NCI-H69 (cell line): ENCODE measurements around the gene DDIT4L.
"Not testable (repeated sequence)": the region's sequence is repeated elsewhere in the genome, so short reads cannot be mapped to it uniquely, and the experiment has no call there.

Experiments
- DNase-seq: peaks from one replicate; lab custom pipeline; 2025; lab: John Stamatoyannopoulos, UW

The DDIT4L gene, protein sequence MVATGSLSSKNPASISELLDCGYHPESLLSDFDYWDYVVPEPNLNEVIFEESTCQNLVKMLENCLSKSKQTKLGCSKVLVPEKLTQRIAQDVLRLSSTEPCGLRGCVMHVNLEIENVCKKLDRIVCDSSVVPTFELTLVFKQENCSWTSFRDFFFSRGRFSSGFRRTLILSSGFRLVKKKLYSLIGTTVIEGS

GRCh38 chr4:100189820-100190642, at the start of gene DDIT4L:
Gene DDIT4L (minus strand): TSS chr4:100190468. CDS start chr4:100189983, 485 bp downstream.
- no peak for DNase-seq

- no peak for DNase-seq
Measured at GRCh38 chr4:100240008-100240407, 49.7 kb upstream of the DDIT4L start.

DNA sequence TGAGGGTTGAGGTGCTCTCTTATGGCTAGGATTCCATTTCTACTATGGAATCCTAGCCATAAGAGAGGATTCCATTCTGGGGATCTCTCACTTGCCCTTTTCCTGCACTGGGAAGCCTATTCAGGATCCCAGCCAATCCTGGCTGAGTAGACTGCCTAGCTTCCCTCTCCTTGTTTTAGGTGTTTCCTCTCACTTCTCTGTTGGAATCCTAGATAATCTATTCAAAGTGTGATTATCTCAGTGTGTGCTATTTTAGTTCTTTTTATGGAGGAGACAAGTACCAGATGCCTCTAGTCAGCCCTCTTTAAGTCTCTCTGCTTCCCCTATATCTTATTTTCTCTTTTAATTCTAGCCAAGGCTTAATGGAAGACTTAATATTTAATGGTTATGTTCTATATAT, 34.5 kb upstream of the DDIT4L start:
- no peak for DNase-seq

DNA sequence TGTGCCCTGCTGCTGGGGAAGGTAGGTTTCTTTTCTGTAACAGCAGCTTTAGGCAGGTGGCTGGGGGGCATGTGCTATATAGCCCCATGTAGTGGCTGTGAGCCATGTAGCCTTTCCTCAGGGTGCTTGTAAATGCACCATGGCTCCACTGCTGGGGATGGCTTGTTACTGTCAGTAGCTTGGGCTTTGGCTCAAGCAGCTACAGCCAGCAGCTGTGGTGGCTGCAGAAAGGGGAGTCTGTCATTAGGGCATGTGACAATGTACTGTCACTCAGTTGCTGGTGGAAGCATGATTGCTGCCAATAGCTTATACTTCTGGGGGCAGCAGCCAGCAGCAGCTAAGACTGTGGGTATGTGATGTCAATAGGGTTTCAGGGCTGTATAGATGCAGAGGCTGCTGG, 33.9 kb upstream of the DDIT4L start:
- no peak for DNase-seq

DNA sequence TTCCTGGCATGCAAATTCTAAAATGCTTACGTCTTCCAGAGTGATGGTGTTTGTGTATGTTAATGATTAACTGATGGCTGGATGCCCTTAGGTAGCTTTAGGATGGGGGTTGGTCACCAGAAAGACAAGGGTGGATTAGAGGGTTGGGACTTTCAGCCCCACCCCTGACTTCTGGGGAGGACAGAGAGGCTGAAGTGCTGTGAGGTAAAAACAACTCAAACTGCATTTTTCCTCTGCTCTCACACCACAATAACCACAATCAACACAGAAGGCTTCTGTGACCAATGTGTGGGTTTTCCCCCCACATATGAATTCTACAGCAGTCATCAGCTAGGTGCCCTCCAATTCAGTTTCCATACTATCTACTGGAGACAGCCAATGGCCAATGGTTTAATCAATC, 18.7 kb upstream of the DDIT4L start:
- no peak for DNase-seq

GRCh38 chr4:100208459-100208858, 18.2 kb upstream of the DDIT4L start:
- no peak for DNase-seq

- DNase-seq: no peak
Measured at GRCh38 chr4:100206850-100207249, 16.6 kb upstream of the DDIT4L start.

DNA sequence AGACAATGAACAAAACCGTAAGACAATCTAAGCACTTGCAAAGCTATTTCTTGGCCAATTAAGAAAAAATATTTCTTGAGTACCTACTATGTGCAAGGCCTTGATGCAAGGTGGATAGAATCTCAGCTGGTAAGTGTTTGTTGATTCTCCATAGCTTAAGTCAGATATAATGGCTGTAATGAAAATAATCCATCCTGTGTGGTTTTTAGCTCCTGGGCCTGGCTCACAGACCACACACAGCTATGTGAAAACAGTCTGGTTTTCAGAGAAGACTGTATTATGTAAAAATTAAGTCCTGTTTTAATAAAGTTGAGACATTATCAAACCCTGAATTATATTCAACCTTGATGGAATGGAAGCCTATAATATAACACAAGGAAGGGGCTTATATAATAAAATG, 7.8 kb upstream of the DDIT4L start:
- DNase-seq: no peak

DNA sequence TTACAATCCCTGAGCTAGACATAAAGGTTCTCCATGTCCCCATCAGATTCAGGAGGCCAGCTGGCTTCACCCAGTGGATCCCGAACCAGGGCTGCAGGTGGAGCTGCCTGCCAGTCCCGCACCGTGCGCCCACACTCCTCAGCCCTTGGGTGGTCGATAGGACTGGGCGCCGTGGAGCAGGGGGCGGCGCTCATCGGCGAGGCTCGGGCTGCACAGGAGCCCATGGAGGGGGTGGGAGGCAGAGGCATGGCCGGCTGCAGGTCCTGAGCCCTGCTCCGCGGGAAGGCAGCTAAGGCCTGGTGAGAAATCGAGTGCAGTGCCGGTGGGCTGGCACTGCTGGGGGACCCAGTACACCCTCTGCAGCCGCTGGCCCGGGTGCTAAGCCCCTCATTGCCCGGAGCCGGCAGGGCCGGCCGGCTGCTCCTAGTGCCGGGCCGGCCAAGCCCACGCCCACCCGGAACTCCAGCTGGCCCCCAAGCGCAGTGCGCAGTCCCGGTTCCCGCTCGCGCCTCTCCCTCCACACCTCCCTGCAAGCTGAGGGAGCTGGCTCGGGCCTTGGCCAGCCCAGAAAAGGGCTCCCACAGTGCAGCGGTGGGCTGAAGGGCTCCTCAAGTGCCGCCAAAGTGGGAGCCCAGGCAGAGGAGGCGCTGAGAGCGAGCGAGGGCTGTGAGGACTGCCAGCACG, 6.3 kb upstream of the DDIT4L start:
- not testable (repeated sequence) for DNase-seq

DNA sequence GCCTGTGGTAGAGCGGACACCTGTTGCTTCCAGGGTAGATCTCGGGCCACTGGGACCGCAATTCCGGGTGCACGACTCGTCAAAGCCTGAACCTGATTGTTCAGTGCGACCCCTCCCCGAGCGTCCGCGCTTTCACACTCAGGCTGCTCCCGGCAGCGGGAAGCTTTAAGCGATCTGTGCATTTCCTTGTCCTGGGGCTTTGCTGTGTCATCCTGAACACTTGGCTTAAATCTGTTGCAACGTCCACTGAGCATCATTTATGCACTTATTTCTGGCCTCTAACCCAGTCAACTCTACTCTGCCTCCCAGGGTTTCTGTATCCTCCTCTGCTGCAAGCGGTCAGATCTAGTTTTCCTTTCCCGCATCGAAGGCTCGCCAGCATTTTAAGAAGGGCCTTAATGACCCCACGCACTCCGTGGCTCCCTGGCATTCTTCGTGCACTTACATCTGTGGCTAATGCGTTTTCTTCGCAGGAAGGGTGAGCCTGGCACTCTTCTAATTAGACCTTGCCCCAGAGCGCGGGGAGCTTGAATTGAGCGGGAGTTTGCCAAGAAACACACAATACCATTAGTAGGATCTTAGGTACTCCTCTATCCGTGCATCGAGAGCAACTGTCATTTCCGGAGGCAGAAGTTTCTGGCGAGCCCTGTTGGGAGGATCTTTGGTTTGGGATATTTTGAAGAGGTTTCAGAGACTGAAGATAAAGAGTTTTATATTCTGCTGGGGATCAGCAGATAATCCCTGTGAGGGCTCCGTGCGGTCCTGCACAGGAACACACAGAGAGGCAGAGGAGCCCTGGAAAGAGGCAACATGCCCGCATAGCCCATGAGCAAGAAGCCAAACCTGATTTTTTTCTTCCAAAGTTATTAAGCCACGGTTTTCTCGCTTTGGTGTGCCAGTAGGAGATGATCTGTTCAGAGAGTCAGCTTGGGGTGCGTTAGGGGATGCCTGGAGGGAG, 654 bp upstream of the DDIT4L start:
- DNase-seq: no peak

- DNase-seq: peak; percentile 53
Measured at GRCh38 chr4:100188829-100189228, 1.4 kb downstream of the DDIT4L start.

GRCh38 chr4:100187781-100188180, 2.5 kb downstream of the DDIT4L start:
- no peak for DNase-seq

DNA sequence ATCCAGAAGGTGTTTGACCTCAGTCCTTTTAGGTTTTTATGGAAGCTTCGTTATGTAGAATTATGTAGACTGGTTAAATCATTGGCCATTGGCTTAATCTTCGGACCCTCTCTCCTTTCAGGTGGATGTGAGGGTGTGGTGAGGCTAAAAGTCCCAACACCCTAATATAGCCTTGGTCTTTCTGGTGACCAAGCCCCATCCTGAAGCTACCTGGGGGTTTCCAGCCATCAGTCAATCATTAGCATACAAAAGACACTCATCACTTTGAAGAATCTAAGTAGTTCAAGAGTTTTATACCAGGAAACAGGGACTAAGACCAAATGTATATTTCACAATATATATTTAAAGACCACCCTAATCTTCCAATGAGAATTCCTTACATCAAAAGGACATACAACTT, 5.5 kb downstream of the DDIT4L start:
- no peak for DNase-seq

GRCh38 chr4:100177855-100178254, 12.4 kb downstream of the DDIT4L start:
- peak; percentile 8 for DNase-seq

DNA sequence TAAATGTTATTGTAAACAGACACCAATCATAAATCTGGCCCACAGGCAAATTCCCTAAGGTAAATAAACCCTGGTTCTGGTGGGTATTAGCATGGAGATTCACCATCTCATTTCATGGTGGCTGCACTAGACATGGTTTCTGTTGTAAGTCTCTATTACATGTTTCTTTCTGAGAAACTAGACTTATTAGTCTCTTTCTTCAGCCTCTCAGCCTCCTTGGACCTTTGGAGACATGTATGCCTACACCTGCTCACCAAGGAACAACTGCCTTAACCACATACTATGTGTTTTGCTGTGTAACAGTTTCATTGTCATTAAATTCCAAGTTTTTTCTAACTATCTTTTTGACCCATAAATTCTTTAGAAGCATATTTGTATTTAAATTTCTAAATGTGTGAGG, 13.1 kb downstream of the DDIT4L start:
- DNase-seq: peak; percentile 1

DNA sequence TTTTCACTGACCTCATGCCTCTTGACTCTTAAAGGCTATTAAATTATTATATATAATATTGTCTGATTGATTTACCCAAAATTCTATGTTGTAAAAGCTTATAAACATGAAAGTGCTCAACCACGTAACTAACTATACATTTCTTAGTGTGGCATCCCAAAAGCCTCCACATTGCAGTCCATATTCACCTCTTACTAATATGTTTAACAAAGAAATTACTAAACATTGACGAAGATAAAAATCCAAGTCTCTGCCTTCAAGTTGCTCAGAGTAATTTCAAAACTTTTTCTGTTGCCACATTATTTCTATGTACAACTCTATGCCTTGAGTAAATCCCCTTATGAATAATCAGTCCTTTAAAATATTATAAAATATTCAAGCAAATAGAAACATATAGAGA, 14.4 kb downstream of the DDIT4L start:
- DNase-seq: no peak

DNA sequence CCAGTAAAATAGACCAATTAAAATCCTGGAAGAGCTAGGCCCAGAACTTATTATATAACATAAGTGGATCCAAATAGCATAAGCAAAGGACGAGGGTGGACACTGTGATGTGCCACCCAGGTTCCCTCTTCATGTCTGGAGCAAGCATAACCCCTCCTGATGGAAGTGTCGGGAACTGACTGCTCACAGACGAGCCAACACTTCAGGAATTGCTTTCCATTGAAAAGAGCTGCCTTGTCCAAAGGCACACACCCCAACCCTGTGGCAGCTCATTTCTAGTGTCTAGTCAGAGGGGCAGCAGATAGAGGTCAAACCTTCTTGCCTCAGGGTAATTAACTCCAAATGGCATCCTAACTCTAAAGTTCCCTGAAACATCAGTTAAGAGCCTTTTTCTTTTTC, 15.3 kb downstream of the DDIT4L start:
- DNase-seq: no peak

GRCh38 chr4:100170986-100171385, 19.3 kb downstream of the DDIT4L start:
- no peak for DNase-seq

DNA sequence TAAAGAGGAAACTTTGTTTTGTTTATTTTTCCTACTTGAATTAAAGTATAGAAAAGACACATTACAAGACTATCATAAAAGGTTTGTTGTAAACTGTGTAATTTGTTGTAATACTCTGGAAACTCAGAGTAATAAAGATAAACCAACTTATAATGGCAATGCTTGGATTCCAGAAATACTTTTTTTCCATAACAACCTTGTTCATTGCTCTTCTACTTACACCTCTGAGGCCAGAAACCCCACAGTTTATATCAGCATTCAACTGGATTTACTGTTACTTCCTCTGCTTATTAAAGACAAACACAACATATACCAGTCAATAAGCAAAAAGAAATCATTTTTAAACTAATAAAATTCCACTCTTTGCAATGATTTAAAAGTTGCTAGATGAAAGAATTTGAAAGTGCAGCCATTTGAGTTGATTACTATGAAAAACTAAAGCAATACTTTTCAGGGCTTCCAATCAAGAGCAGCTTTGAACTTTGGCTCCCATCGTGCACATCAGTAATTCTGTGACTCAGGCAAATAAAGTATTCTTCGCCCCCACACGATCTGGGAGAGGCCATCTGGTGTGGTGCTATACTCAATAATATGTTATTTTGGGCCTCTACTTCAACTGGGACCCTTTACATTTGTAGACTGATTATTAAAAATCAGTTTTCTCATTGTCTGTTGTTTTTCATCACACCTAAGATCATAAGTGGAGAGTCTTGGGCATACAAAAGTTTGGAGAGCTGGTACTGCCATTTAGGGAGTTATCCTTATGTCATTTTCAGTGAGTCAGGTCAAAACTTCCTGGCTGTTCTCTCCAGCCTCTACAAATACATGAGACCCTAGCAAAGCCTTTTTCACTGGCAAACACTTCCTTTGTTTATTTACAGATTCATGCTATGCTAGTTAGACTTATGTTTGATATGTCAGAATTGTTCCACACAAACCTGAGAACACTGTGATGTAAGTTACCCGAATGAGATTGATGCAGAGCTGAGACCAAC, 20.5 kb downstream of the DDIT4L start:
- DNase-seq: no peak

DNA sequence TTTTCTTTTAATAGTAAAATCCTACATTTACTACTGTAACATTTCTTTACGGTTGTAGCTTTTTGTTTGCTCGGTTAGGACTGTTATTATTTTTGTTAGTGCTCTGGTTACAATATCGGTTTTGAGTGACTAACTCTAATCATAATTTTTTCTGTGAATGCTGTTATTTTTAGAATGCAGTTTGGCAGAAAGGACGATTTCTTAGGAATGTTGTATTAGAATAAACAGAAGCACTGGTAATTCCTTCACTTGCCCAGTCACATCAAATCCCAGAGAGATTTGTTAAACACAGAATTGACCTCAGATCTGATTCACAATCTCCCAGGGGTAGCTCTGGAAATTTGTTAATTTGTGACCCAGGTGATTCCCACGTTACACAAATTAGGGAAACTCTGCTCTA, 21.7 kb downstream of the DDIT4L start:
- DNase-seq: no peak
